ENCODE data around the gene IL2.

GRCh38 chr4:122450847-122451246, 5.7 kb downstream of the IL2 start:
- TF ChIP-seq CTCF (optimal IDR thresholded peaks at IDR 0.05 in 1 of 3, IDR thresholded peaks at IDR 0.05 in 1 of 3, conservative IDR thresholded peaks at IDR 0.05 in 1 of 3; ENCODE audit: extremely low read depth in 1 of 3, insufficient read depth in 2 of 3, low read length in 3 of 3) (peak; percentile 37 to 63 (median 49)), EZH2 (IDR thresholded peaks at IDR 0.05; ENCODE audit: low read length) (no peak)

Measured in keratinocyte (primary cell).